K562 treated with DMSO at 1 percent for 4 hours (cell line): Measurements from ENCODE around the gene ACVR2A. TPM values are rescaled to one million over a fixed set of nuclear protein-coding genes. Genes with fewer than 3 reads are reported as not detected.

ENCODE experiments used
- total RNA-seq: library from RNA; unstranded; fragments of 300-600 nt; gene quantifications from 2 replicates; pipeline ENCODE4 v1.2.3, GENCODE V29; 2022; ENCODE audit not compliant: insufficient read depth

Gene ACVR2A
- total RNA-seq = 1.7 and 2.4 TPM in 2 replicates

GRCh38 chr2:147844697-147845410 is at the start of gene ACVR2A:
Gene ACVR2A (plus strand): TSS chr2:147845029. CDS start chr2:147845153, 124 bp downstream.

Other genes with a start within 250 kb of the ACVR2A start
- 16.5 and 24.4 TPM in 2 replicates for gene ORC4, start 175.7 kb downstream of the ACVR2A start, total RNA-seq
- 7.9 and 8.1 TPM in 2 replicates for gene MBD5, start 176.1 kb downstream of the ACVR2A start, total RNA-seq